Ovary (tissue), 3 donors: Measurements from ENCODE around the gene RERE.

Experiments used
- EP300 ChIP-seq: sonication (generic); formaldehyde crosslinking; IDR thresholded peaks from one replicate; pipeline ENCODE4 v1.6.1; 2017; ENCODE audit warnings: antibody characterized with exemption
- POLR2A ChIP-seq: fragments of 450-650 bp; IDR thresholded peaks from one replicate; pipeline ENCODE4 v1.6.1; 2017; ENCODE audit warnings: antibody characterized with exemption, mild to moderate bottlenecking, moderate library complexity
- TF ChIP-seq, protein P1 (sequence below), 3 donors: fragments of 450-650 bp in 2 of 3; fragments of 200-600 bp in 1 of 3; IDR thresholded peaks; one replicate each; pipeline versions ENCODE4 v1.5.1 to v1.8.0; 2016 to 2022; ENCODE audit warnings: antibody characterized with exemption in 3 of 3, mild to moderate bottlenecking in 1 of 3
- donor health status: DM: no; HTN: no; CAD: no.

DNA sequence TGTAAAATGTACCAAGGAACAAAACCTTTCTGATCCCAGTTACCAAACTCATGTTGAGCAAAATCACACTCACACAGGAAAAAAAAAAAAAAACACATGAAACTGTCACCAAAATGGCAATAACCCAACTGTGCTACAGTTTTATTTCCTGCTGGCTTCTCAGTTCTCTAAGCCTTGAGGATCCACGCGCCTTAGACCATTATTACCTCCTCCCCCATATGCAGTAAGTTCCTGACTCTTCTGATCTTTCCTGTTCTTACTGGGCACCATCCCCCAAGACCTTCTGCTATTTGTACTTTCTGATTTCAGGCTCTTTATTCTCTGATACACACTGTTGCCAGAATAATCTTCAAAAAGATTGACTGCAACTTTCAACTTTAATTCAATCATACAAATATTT lies 419.9 kb downstream of the RERE start:
- TF ChIP-seq POLR2A (no peak), EP300 (no peak)
- TF ChIP-seq, protein P1, sequence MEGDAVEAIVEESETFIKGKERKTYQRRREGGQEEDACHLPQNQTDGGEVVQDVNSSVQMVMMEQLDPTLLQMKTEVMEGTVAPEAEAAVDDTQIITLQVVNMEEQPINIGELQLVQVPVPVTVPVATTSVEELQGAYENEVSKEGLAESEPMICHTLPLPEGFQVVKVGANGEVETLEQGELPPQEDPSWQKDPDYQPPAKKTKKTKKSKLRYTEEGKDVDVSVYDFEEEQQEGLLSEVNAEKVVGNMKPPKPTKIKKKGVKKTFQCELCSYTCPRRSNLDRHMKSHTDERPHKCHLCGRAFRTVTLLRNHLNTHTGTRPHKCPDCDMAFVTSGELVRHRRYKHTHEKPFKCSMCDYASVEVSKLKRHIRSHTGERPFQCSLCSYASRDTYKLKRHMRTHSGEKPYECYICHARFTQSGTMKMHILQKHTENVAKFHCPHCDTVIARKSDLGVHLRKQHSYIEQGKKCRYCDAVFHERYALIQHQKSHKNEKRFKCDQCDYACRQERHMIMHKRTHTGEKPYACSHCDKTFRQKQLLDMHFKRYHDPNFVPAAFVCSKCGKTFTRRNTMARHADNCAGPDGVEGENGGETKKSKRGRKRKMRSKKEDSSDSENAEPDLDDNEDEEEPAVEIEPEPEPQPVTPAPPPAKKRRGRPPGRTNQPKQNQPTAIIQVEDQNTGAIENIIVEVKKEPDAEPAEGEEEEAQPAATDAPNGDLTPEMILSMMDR (IDR thresholded peaks at IDR 0.05) = no peak
